ENCODE data around the gene IQCM. TPM values are rescaled to one million over a fixed set of nuclear protein-coding genes. Genes with fewer than 3 reads are reported as not detected.
"Not testable (repeated sequence)": the region's sequence is repeated elsewhere in the genome, so short reads cannot be mapped to it uniquely, and the experiment has no call there.

The IQCM gene
- total RNA-seq, 1 donor from 2014 or later = not detected

- TF ChIP-seq CTCF (conservative IDR thresholded peaks at IDR 0.05; ENCODE audit: low read depth, low read length) = no peak
- no peak for DNase-seq (ENCODE audit: low read depth)
- no peak overlapping the region for H3K4me3 ChIP-seq (ENCODE audit: low read depth, low read length)
Measured at GRCh38 chr4:149349541-149349940, 466.1 kb downstream of the IQCM start.

GRCh38 chr4:149347139-149347538 lies 468.5 kb downstream of the IQCM start:
- no peak for DNase-seq (ENCODE audit: low read depth)
- TF ChIP-seq CTCF (conservative IDR thresholded peaks at IDR 0.05; ENCODE audit: low read depth, low read length) = no peak

GRCh38 chr4:149345424-149345823 lies 470.2 kb downstream of the IQCM start:
- H3K4me3 ChIP-seq (ENCODE audit: low read depth, low read length) = no peak overlapping the region
- no peak for DNase-seq (ENCODE audit: low read depth)
- no peak for TF ChIP-seq CTCF (conservative IDR thresholded peaks at IDR 0.05; ENCODE audit: low read depth, low read length)

More at GRCh38 chr4:149347139-149347538, 468.5 kb downstream of the IQCM start:
- H3K4me3 ChIP-seq (ENCODE audit: low read depth, low read length) = no peak overlapping the region

GRCh38 chr4:149344436-149344835 lies 471.2 kb downstream of the IQCM start:
- DNase-seq (ENCODE audit: low read depth) = no peak
- TF ChIP-seq CTCF (conservative IDR thresholded peaks at IDR 0.05; ENCODE audit: low read depth, low read length) = no peak
- H3K4me3 ChIP-seq (ENCODE audit: low read depth, low read length) = no peak overlapping the region

GRCh38 chr4:149343614-149344013 lies 472.0 kb downstream of the IQCM start:
- no peak for TF ChIP-seq CTCF (conservative IDR thresholded peaks at IDR 0.05; ENCODE audit: low read depth, low read length)
- no peak for DNase-seq (ENCODE audit: low read depth)
- no peak overlapping the region for H3K4me3 ChIP-seq (ENCODE audit: low read depth, low read length)

- not testable (repeated sequence) for H3K4me3 ChIP-seq (ENCODE audit: low read depth, low read length); DNase-seq (ENCODE audit: low read depth)
Measured at GRCh38 chr4:149341117-149341516, 474.5 kb downstream of the IQCM start.

GRCh38 chr4:149328161-149328560 lies 487.5 kb downstream of the IQCM start:
- DNase-seq (ENCODE audit: low read depth) = no peak
- no peak overlapping the region for H3K4me3 ChIP-seq (ENCODE audit: low read depth, low read length)
- no peak for TF ChIP-seq CTCF (conservative IDR thresholded peaks at IDR 0.05; ENCODE audit: low read depth, low read length)

GRCh38 chr4:149322203-149322602 lies 493.4 kb downstream of the IQCM start:
- H3K4me3 ChIP-seq (ENCODE audit: low read depth, low read length) = no peak overlapping the region
- DNase-seq (ENCODE audit: low read depth) = no peak
- TF ChIP-seq CTCF (conservative IDR thresholded peaks at IDR 0.05; ENCODE audit: low read depth, low read length) = no peak

All from epithelial cell of proximal tubule (primary cell).